HepG2 (cell line): Measurements from ENCODE around the gene PPP2R2C. TPM values are rescaled to one million over a fixed set of nuclear protein-coding genes. Genes with fewer than 3 reads are reported as not detected.

Experiments used
- ARNTL ChIP-seq: sonication (generic); formaldehyde crosslinking; IDR thresholded peaks from 2 replicates; pipeline ENCODE4 v1.4.0; 2020; ENCODE audit warnings: mild to moderate bottlenecking, missing genetic modification reagents
- BORCS8-MEF2B ChIP-seq: sonication (generic); formaldehyde crosslinking; IDR thresholded peaks from 2 replicates; pipeline ENCODE4 v1.8.0; 2022; ENCODE audit warnings: mild to moderate bottlenecking, missing genetic modification reagents
- CBFB ChIP-seq: sonication (generic); formaldehyde crosslinking; IDR thresholded peaks from 2 replicates; pipeline ENCODE4 v1.4.0; 2020; ENCODE audit warnings: missing genetic modification reagents
- CENPX ChIP-seq: sonication (generic); formaldehyde crosslinking; IDR thresholded peaks from 2 replicates; pipeline ENCODE4 v1.9.0; 2021; ENCODE audit warnings: mild to moderate bottlenecking, missing genetic modification reagents, moderate library complexity
- DR1 ChIP-seq: sonication (generic); formaldehyde crosslinking; IDR thresholded peaks from 2 replicates; pipeline ENCODE4 v1.8.0; 2021; ENCODE audit warnings: mild to moderate bottlenecking, missing genetic modification reagents, inconsistent platforms
- ERF ChIP-seq: IDR thresholded peaks from 2 replicates; pipeline ENCODE4 v1.6.1; 2018; ENCODE audit warnings: missing biosample characterization, missing genetic modification reagents
- ESRRA ChIP-seq: sonication (generic); formaldehyde crosslinking; IDR thresholded peaks from 2 replicates; pipeline ENCODE4 v1.5.1; 2020; ENCODE audit warnings: mild to moderate bottlenecking, low read depth, missing genetic modification reagents
- FOXA3 ChIP-seq: IDR thresholded peaks from 2 replicates; pipeline ENCODE4 v1.6.1; 2016; ENCODE audit warnings: missing genetic modification reagents, missing compliant biosample characterization
- MATR3 ChIP-seq: sonication (generic); formaldehyde crosslinking; IDR thresholded peaks from 2 replicates; pipeline ENCODE4 v1.4.0; 2020; ENCODE audit warnings: missing genetic modification reagents
- NBN ChIP-seq: fragments of 450-650 bp; conservative IDR thresholded peaks from 2 replicates; pipeline ENCODE4 v1.6.1; 2017
- NCOA2 ChIP-seq: sonication (generic); formaldehyde crosslinking; IDR thresholded peaks from 2 replicates; pipeline ENCODE4 v1.8.0; 2022; ENCODE audit warnings: inconsistent platforms
- NONO ChIP-seq, 2 experiments: fragments of 450-650 bp in 1 of 2; sonication (generic) in 1 of 2; formaldehyde crosslinking in 1 of 2; IDR thresholded peaks in 1 of 2; conservative IDR thresholded peaks in 1 of 2; 2 replicates each; pipeline versions ENCODE4 v1.6.1 to v1.8.0; 2017 to 2022; ENCODE audit warnings: mild to moderate bottlenecking in 1 of 2, missing genetic modification reagents in 1 of 2, moderate library complexity in 1 of 2
- RBFOX2 ChIP-seq: fragments of 200-400 bp; formaldehyde crosslinking; IDR thresholded peaks from 2 replicates; pipeline ENCODE4 v1.6.1; 2017; ENCODE audit warnings: low read depth, mild to moderate bottlenecking, low read length
- THAP11 ChIP-seq: IDR thresholded peaks from 2 replicates; pipeline ENCODE4 v1.6.1; 2016; ENCODE audit warnings: missing biosample characterization, missing genetic modification reagents
- ZBTB7B ChIP-seq: sonication (generic); formaldehyde crosslinking; IDR thresholded peaks from 2 replicates; pipeline ENCODE4 v1.4.0; 2020; ENCODE audit warnings: missing genetic modification reagents
- ZNF160 ChIP-seq: sonication (generic); formaldehyde crosslinking; IDR thresholded peaks from 2 replicates; pipeline ENCODE4 v1.8.0; 2022; ENCODE audit warnings: mild to moderate bottlenecking, inconsistent platforms, missing genetic modification reagents
- ZNF572 ChIP-seq: sonication (generic); formaldehyde crosslinking; IDR thresholded peaks from 2 replicates; pipeline ENCODE4 v1.5.1; 2020; ENCODE audit warnings: mild to moderate bottlenecking, missing genetic modification reagents
- ZNF598 ChIP-seq: sonication (generic); formaldehyde crosslinking; IDR thresholded peaks from 2 replicates; pipeline ENCODE4 v1.5.1; 2020; ENCODE audit warnings: mild to moderate bottlenecking, missing genetic modification reagents, borderline replicate concordance
- polyA plus RNA-seq, 8 experiments: library from polyadenylated mRNA; depleted of rRNA in 3 of 8; stranded (reverse) in 7 of 8; unstranded in 1 of 8; fragments of >200 nt; fragmentation: Illumina TruSeq in 4 of 8; extraction: Trizol in 4 of 8; gene quantifications; 2 replicates each; pipeline versions ENCODE4 v1.2.1 to v1.2.3, GENCODE V29; 2011 to 2016; ENCODE audit warnings: low read depth in 4 of 8, missing spikeins in 1 of 8, mixed read lengths in 1 of 8; ENCODE audit not compliant: insufficient read depth in 1 of 8
- total RNA-seq, 5 experiments: library from RNA; depleted of rRNA; stranded (reverse); fragments of >200 nt; fragmentation: Illumina TruSeq; extraction: Trizol; gene quantifications; 2 replicates each; pipeline ENCODE4 v1.2.3, GENCODE V29; 2016; ENCODE audit warnings: low read depth in 1 of 5
- TF ChIP-seq, protein P1 (sequence below): sonication (generic); formaldehyde crosslinking; IDR thresholded peaks from 2 replicates; pipeline ENCODE4 v1.4.0; 2020; ENCODE audit warnings: low read depth, mild to moderate bottlenecking, missing genetic modification reagents
- TF ChIP-seq, protein P2 (sequence below): sonication (generic); formaldehyde crosslinking; conservative IDR thresholded peaks from 2 replicates; pipeline ENCODE4 v1.4.0; 2020; ENCODE audit warnings: mild to moderate bottlenecking, missing genetic modification reagents, moderate library complexity
- TF ChIP-seq, protein P3 (sequence below): sonication (generic); IDR thresholded peaks from 2 replicates; pipeline ENCODE4 v1.6.1; 2016; ENCODE audit warnings: low read depth, borderline replicate concordance
- TF ChIP-seq, protein P4 (sequence below): sonication (generic); formaldehyde crosslinking; IDR thresholded peaks from 2 replicates; pipeline ENCODE4 v1.5.0; 2020; ENCODE audit warnings: missing genetic modification reagents
- TF ChIP-seq, protein P5 (sequence below): sonication (generic); formaldehyde crosslinking; IDR thresholded peaks from 2 replicates; pipeline ENCODE4 v1.5.0; 2020; ENCODE audit warnings: missing genetic modification reagents

The PPP2R2C gene
- total and polyA plus RNA-seq, 2 of the 13 experiments (the other 11 are each of a cell fraction or from before 2014, with no cell fraction given) = 0.60 to 8.6 TPM

DNA sequence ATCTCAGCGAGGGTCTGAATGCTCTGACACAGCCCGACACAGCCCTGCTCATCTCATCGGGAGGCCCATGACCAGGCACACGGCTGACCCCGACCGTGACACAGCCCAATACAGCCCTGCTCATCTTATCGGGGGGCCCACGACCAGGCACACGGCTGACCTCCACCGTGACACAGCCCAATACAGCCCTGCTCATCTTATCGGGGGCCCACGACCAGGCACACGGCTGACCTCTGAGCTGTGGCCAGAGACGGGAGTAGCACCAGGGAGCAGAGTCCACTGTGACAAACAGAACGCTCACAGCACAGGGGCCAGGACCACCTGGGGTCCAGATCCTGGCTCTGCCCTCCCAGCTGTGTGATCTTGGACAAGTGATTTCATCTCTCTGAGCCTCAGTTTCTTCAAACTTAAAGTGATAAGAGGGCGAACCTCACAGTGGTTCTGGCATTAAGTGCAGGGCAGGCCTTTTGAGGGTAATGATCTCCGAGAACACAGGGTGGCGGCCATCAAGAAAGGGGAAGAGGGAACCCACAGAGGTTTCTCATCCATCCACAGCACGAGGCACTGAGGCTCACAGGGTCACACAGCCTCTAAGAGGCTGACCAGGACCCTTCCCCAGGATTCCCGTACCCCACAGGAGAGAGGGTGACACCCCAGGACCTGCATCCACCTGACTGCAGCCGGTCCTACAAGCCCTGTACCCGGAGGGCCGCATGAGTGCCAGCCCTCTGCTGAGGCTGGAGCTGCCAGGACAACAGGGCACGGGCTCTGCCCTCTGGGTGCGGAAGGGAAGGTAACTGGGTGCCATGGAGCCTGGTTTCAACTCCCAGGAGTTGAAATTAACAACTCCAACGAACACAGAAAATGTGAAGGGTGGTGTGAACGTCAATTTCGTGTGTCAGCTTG is 142.7 kb downstream of the PPP2R2C start (continued):
- TF ChIP-seq ZBTB7B (peak; percentile 93), CENPX (CRISPR knock-in tag) (no peak), NONO (IDR thresholded peaks at IDR 0.05) (no peak), NONO (CRISPR knock-in tag; conservative IDR thresholded peaks at IDR 0.05) (0 out of 2 replicates have a peak, but pooled peaks have one; percentile 34), THAP11 (no peak), NBN (no peak), ZNF160 (CRISPR knock-in tag) (no peak), NCOA2 (CRISPR knock-in tag) (no peak), CBFB (CRISPR knock-in tag) (no peak), ZNF598 (no peak), ESRRA (CRISPR knock-in tag) (0 out of 2 replicates have a peak, but pooled peaks have one; percentile 45), BORCS8-MEF2B (CRISPR knock-in tag) (0 out of 2 replicates have a peak, but pooled peaks have one; percentile 18), MATR3 (CRISPR knock-in tag) (no peak), ERF (CRISPR knock-in tag) (no peak), RBFOX2 (no peak), ZNF572 (CRISPR knock-in tag) (no peak), ARNTL (peak; percentile 40; the same call in 1 of the 2 replicates), FOXA3 (no peak), DR1 (CRISPR knock-in tag) (no peak)
- TF ChIP-seq, protein P1, sequence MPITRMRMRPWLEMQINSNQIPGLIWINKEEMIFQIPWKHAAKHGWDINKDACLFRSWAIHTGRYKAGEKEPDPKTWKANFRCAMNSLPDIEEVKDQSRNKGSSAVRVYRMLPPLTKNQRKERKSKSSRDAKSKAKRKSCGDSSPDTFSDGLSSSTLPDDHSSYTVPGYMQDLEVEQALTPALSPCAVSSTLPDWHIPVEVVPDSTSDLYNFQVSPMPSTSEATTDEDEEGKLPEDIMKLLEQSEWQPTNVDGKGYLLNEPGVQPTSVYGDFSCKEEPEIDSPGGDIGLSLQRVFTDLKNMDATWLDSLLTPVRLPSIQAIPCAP (CRISPR knock-in tag) = no peak
- TF ChIP-seq, protein P2, sequence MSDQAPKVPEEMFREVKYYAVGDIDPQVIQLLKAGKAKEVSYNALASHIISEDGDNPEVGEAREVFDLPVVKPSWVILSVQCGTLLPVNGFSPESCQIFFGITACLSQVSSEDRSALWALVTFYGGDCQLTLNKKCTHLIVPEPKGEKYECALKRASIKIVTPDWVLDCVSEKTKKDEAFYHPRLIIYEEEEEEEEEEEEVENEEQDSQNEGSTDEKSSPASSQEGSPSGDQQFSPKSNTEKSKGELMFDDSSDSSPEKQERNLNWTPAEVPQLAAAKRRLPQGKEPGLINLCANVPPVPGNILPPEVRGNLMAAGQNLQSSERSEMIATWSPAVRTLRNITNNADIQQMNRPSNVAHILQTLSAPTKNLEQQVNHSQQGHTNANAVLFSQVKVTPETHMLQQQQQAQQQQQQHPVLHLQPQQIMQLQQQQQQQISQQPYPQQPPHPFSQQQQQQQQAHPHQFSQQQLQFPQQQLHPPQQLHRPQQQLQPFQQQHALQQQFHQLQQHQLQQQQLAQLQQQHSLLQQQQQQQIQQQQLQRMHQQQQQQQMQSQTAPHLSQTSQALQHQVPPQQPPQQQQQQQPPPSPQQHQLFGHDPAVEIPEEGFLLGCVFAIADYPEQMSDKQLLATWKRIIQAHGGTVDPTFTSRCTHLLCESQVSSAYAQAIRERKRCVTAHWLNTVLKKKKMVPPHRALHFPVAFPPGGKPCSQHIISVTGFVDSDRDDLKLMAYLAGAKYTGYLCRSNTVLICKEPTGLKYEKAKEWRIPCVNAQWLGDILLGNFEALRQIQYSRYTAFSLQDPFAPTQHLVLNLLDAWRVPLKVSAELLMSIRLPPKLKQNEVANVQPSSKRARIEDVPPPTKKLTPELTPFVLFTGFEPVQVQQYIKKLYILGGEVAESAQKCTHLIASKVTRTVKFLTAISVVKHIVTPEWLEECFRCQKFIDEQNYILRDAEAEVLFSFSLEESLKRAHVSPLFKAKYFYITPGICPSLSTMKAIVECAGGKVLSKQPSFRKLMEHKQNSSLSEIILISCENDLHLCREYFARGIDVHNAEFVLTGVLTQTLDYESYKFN (CRISPR knock-in tag) = peak; percentile 87
- TF ChIP-seq, protein P3, sequence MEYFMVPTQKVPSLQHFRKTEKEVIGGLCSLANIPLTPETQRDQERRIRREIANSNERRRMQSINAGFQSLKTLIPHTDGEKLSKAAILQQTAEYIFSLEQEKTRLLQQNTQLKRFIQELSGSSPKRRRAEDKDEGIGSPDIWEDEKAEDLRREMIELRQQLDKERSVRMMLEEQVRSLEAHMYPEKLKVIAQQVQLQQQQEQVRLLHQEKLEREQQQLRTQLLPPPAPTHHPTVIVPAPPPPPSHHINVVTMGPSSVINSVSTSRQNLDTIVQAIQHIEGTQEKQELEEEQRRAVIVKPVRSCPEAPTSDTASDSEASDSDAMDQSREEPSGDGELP = 0 out of 2 replicates have a peak, but pooled peaks have one; percentile 39
- TF ChIP-seq, protein P4, sequence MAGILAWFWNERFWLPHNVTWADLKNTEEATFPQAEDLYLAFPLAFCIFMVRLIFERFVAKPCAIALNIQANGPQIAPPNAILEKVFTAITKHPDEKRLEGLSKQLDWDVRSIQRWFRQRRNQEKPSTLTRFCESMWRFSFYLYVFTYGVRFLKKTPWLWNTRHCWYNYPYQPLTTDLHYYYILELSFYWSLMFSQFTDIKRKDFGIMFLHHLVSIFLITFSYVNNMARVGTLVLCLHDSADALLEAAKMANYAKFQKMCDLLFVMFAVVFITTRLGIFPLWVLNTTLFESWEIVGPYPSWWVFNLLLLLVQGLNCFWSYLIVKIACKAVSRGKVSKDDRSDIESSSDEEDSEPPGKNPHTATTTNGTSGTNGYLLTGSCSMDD = no peak
- TF ChIP-seq, protein P5, sequence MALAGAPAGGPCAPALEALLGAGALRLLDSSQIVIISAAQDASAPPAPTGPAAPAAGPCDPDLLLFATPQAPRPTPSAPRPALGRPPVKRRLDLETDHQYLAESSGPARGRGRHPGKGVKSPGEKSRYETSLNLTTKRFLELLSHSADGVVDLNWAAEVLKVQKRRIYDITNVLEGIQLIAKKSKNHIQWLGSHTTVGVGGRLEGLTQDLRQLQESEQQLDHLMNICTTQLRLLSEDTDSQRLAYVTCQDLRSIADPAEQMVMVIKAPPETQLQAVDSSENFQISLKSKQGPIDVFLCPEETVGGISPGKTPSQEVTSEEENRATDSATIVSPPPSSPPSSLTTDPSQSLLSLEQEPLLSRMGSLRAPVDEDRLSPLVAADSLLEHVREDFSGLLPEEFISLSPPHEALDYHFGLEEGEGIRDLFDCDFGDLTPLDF (CRISPR knock-in tag) = no peak
